BE2C (cell line): ENCODE measurements around the gene SLC43A2.
"Not testable (repeated sequence)": the region's sequence is repeated elsewhere in the genome, so short reads cannot be mapped to it uniquely, and the experiment has no call there.

Experiments
- DNase-seq: peaks from one replicate; pipeline ENCODE4 v3.0.0-alpha.2; 2020
- H3K27me3 ChIP-seq: fragments of 250-450 bp; sonication (Bioruptor Pico); 2 replicates; pipeline ENCODE4 v1.5.1; 2020; ENCODE audit warnings: mild to moderate bottlenecking
- H3K36me3 ChIP-seq: fragments of 250-450 bp; sonication (Bioruptor Pico); 2 replicates; pipeline ENCODE4 v1.5.1; 2020; ENCODE audit warnings: mild to moderate bottlenecking
- H3K4me1 ChIP-seq: fragments of 250-450 bp; sonication (Bioruptor Pico); 2 replicates; pipeline ENCODE4 v1.5.1; 2020
- H3K4me3 ChIP-seq: 2 replicates; pipeline ENCODE4 v1.5.1; 2011; ENCODE audit warnings: low read depth, low read length
- H3K9me3 ChIP-seq: fragments of 250-450 bp; sonication (Bioruptor Pico); 2 replicates; pipeline ENCODE4 v1.5.1; 2020
- TF ChIP-seq, protein P1 (sequence below): IDR thresholded peaks from 2 replicates; pipeline ENCODE4 v1.5.1; 2012; ENCODE audit warnings: mild to moderate bottlenecking, low read depth, low read length

Gene SLC43A2

GRCh38 chr17:1573932-1574696 is 54.5 kb downstream of the SLC43A2 start:
- Histone ChIP-seq H3K27me3 (no peaks in the 10 kb centered on the region), H3K36me3 (no peaks in the 10 kb centered on the region), H3K9me3 (no peaks in the 10 kb centered on the region), H3K4me1 (peaks cover 8% of the 10 kb centered on the region), H3K4me3 (no peak overlapping the region)
- peak; percentile 87 for DNase-seq
- TF ChIP-seq, protein P1, sequence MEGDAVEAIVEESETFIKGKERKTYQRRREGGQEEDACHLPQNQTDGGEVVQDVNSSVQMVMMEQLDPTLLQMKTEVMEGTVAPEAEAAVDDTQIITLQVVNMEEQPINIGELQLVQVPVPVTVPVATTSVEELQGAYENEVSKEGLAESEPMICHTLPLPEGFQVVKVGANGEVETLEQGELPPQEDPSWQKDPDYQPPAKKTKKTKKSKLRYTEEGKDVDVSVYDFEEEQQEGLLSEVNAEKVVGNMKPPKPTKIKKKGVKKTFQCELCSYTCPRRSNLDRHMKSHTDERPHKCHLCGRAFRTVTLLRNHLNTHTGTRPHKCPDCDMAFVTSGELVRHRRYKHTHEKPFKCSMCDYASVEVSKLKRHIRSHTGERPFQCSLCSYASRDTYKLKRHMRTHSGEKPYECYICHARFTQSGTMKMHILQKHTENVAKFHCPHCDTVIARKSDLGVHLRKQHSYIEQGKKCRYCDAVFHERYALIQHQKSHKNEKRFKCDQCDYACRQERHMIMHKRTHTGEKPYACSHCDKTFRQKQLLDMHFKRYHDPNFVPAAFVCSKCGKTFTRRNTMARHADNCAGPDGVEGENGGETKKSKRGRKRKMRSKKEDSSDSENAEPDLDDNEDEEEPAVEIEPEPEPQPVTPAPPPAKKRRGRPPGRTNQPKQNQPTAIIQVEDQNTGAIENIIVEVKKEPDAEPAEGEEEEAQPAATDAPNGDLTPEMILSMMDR, result peak; percentile 69

- H3K27me3 ChIP-seq, H3K36me3 ChIP-seq, DNase-seq: not testable (repeated sequence)
Observed at GRCh38 chr17:1572646-1573045, 56.0 kb downstream of the SLC43A2 start.

DNA sequence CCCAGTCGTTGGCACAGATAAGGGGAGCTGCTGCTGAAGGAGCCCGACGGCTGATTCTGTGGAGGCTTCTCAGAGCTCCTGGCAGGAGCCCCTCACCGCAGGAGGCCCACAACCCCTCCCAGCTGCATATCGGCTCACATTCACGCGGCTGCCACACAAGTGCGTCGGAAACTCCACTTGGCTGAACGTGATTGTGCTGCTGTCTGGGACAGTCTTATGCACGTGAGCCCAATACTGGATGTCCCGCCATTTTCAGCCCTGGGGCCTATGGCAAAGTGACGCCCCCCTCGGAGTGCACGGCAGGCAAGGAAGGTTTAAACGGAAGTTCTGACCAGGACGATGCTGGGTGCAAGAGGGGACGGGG is 57.3 kb downstream of the SLC43A2 start:
- no peak for DNase-seq
- Histone ChIP-seq H3K27me3 (no peaks in the 10 kb centered on the region), H3K4me3 (no peak overlapping the region), H3K4me1 (peaks cover 4% of the 10 kb centered on the region), H3K9me3 (no peaks in the 10 kb centered on the region), H3K36me3 (no peaks in the 10 kb centered on the region)
- TF ChIP-seq, protein P1, result no peak

More at GRCh38 chr17:1572646-1573045, 56.0 kb downstream of the SLC43A2 start:
- not testable (repeated sequence) for H3K9me3 ChIP-seq, H3K4me1 ChIP-seq, H3K4me3 ChIP-seq

GRCh38 chr17:1568950-1569810 is 59.5 kb downstream of the SLC43A2 start:
- Histone ChIP-seq H3K9me3 (no peaks in the 10 kb centered on the region), H3K4me1 (no peaks in the 10 kb centered on the region), H3K4me3 (no peak overlapping the region), H3K27me3 (no peaks in the 10 kb centered on the region), H3K36me3 (no peaks in the 10 kb centered on the region)
- no peak for DNase-seq
- TF ChIP-seq, protein P1, result no peak

- H3K27me3 ChIP-seq, result no peaks in the 10 kb centered on the region
Observed at GRCh38 chr17:1566505-1567199, 62.0 kb downstream of the SLC43A2 start.

DNA sequence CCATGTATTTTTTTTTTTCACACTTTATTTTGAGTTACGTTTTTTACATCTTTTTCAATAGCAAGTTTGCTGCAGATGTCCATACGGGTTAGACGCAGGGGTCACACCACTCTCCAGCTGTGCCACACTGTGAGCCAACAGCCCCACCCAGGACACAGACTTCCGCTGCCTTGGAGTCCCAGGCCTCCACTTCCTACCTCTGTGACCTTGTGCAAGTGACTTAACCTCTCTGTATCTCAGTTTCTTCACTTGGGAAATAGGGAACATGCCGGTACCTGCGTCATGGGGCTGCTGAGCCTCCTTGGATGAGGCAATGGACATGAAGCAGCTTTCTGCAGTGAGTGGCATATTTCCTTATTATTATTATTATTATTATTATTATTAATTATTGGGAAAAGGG is 62.8 kb downstream of the SLC43A2 start:
- H3K36me3 ChIP-seq, result no peaks in the 10 kb centered on the region
- H3K4me3 ChIP-seq, result no peak overlapping the region
- no peak for DNase-seq
- no peaks in the 10 kb centered on the region for H3K9me3 ChIP-seq
- H3K27me3 ChIP-seq, result no peaks in the 10 kb centered on the region
- no peaks in the 10 kb centered on the region for H3K4me1 ChIP-seq
- TF ChIP-seq, protein P1, result no peak

More at GRCh38 chr17:1566505-1567199, 62.0 kb downstream of the SLC43A2 start:
- DNase-seq, result no peak
- H3K4me1 ChIP-seq, result no peaks in the 10 kb centered on the region
- TF ChIP-seq, protein P1, result no peak
- no peak overlapping the region for H3K4me3 ChIP-seq
- H3K36me3 ChIP-seq, result no peaks in the 10 kb centered on the region
- H3K9me3 ChIP-seq, result no peaks in the 10 kb centered on the region
